ENCODE measurements around the gene ATP6V1F.

Gene ATP6V1F

GRCh38 chr7:128890306-128891109 lies 27.9 kb downstream of the ATP6V1F start:
- Histone ChIP-seq H3K36me3 (ENCODE audit: control insufficient read depth in 5 of 5, insufficient read depth in 5 of 5, low read length in 5 of 5) (no peaks in the 10 kb centered on the region), H3K27ac (ENCODE audit: low read depth, low read length) (no peak overlapping the region), H3K9ac (ENCODE audit: low read length in 5 of 5) (no peak overlapping the region), H3K9me3 (ENCODE audit: control insufficient read depth in 5 of 5, low read length in 5 of 5) (no peaks in the 10 kb centered on the region), H3K4me3 (ENCODE audit: low read depth in 1 of 5, low read length in 5 of 5) (peak overlapping the region in 3 of 5 donors; percentile 2 to 52 (median 34)), H3K27me3 (ENCODE audit: control insufficient read depth in 5 of 5, insufficient read depth in 4 of 5, low read length in 5 of 5) (peaks cover 0 to 19% (median 5%) of the 10 kb centered on the region in 5 donors), H3K4me1 (ENCODE audit: control insufficient read depth in 5 of 5, insufficient read depth in 5 of 5, low read length in 5 of 5) (no peaks in the 10 kb centered on the region)

DNA sequence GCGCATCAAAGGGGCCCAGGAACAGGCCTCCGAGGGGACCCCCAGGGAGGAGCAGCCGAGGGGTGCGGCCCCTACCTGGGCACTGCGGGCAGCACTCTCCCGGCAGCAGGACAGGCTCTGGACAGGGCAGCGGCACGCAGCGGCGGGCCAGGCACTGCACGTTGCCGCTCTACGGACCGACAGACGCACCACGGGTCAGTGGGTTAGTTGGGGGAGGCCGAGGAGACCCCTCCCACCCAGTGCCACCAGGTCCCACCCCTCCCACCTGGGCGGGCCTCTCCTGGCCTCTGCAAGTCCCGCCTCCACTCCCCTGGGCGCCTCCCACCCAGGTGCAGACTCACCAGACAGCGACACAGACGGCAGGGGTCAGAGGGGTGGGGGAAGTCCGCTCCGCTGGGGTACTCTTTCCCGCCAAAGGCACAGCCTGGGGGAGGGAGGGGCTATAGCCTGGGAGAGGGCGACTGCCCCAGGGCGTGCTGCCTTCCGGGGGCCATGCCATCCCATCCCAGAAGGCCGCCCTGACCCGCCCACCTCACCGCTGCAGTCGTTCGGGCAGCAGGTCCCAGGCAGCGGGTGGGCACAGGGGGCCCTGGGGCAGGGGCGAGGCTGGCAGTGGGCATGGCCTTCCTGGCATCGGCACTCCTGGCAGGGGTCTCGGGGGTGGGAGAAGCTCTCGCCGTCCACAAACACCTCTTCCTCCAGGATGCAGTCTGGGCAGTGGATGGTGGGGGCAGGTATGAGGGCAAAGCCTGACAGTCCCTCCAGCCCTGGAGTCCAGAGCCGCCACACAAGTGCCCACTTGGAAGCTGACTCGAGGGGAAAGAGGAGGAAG lies 28.7 kb downstream of the ATP6V1F start:
- Histone ChIP-seq H3K27ac (ENCODE audit: low read depth, low read length) (no peak overlapping the region), H3K9ac (ENCODE audit: low read length in 5 of 5) (no peak overlapping the region), H3K36me3 (ENCODE audit: control insufficient read depth in 5 of 5, insufficient read depth in 5 of 5, low read length in 5 of 5) (no peaks in the 10 kb centered on the region), H3K9me3 (ENCODE audit: control insufficient read depth in 5 of 5, low read length in 5 of 5) (no peaks in the 10 kb centered on the region), H3K27me3 (ENCODE audit: control insufficient read depth in 5 of 5, insufficient read depth in 4 of 5, low read length in 5 of 5) (peaks cover 0 to 13% (median 5%) of the 10 kb centered on the region in 5 donors), H3K4me3 (ENCODE audit: low read depth in 1 of 5, low read length in 5 of 5) (peak overlapping the region in 3 of 5 donors; percentile 2 to 52 (median 34)), H3K4me1 (ENCODE audit: control insufficient read depth in 5 of 5, insufficient read depth in 5 of 5, low read length in 5 of 5) (no peaks in the 10 kb centered on the region)

- Histone ChIP-seq H3K9ac (ENCODE audit: low read length in 5 of 5) (no peak overlapping the region), H3K36me3 (ENCODE audit: control insufficient read depth in 5 of 5, insufficient read depth in 5 of 5, low read length in 5 of 5) (no peaks in the 10 kb centered on the region), H3K9me3 (ENCODE audit: control insufficient read depth in 5 of 5, low read length in 5 of 5) (no peaks in the 10 kb centered on the region), H3K4me1 (ENCODE audit: control insufficient read depth in 5 of 5, insufficient read depth in 5 of 5, low read length in 5 of 5) (no peaks in the 10 kb centered on the region), H3K27me3 (ENCODE audit: control insufficient read depth in 5 of 5, insufficient read depth in 4 of 5, low read length in 5 of 5) (peaks cover 0 to 10% (median 5%) of the 10 kb centered on the region in 5 donors), H3K27ac (ENCODE audit: low read depth, low read length) (no peak overlapping the region), H3K4me3 (ENCODE audit: low read depth in 1 of 5, low read length in 5 of 5) (no peak overlapping the region)
Observed at GRCh38 chr7:128891942-128892269, 29.2 kb downstream of the ATP6V1F start.

- H3K27me3 ChIP-seq (ENCODE audit: control insufficient read depth in 5 of 5, insufficient read depth in 4 of 5, low read length in 5 of 5) = peaks cover 0 to 10% (median 5%) of the 10 kb centered on the region in 5 donors
- no peaks in the 10 kb centered on the region for H3K4me1 ChIP-seq (ENCODE audit: control insufficient read depth in 5 of 5, insufficient read depth in 5 of 5, low read length in 5 of 5)
- H3K9ac ChIP-seq (ENCODE audit: low read length in 5 of 5) = no peak overlapping the region
- H3K36me3 ChIP-seq (ENCODE audit: control insufficient read depth in 5 of 5, insufficient read depth in 5 of 5, low read length in 5 of 5) = no peaks in the 10 kb centered on the region
- H3K9me3 ChIP-seq (ENCODE audit: control insufficient read depth in 5 of 5, low read length in 5 of 5) = no peaks in the 10 kb centered on the region
- H3K4me3 ChIP-seq (ENCODE audit: low read depth in 1 of 5, low read length in 5 of 5) = no peak overlapping the region
- H3K27ac ChIP-seq (ENCODE audit: low read depth, low read length) = no peak overlapping the region
Observed at GRCh38 chr7:128892521-128893250, 30.0 kb downstream of the ATP6V1F start.

DNA sequence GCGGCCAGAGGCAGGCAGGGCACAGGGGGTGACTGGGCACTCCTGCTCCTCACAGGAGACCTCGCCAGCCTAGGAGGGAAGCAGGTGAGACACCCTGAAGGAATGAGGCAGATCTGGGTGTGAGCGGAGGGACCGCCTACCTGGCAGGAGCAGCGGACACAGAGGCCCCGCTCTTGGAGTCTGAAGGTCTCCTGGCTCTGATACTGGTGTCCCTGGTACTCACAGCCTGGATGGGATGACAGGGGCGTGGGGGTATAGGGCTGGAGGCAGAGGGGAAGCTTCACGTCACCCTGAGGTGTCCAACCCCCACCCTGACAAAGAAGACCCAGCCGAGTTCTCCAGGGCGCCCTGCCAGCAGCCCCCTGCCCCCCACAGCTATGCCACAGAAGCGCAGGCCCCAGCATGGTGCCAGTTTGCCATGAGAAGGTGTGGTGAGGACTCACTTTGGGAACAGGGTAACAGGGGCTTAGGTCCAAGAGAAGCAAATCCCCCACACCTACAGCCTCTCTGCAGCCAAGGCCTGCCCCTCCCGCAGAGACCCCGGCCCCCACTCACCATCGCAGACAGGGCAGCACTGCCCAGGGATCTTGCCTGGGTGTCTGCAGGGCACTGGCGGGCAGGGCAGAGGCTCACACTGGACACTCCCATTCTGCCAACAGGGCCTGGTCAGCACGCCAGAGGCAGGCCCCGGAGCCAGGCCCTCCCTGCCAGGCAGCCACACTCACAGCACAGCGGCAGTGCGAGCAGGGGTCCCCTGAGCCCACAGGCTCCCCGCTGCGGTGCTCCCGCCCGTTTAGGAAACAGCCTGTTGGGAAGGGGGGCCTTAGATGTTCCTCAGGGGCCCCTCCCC lies 30.8 kb downstream of the ATP6V1F start:
- Histone ChIP-seq H3K9me3 (ENCODE audit: control insufficient read depth in 5 of 5, low read length in 5 of 5) (no peaks in the 10 kb centered on the region), H3K4me1 (ENCODE audit: control insufficient read depth in 5 of 5, insufficient read depth in 5 of 5, low read length in 5 of 5) (no peaks in the 10 kb centered on the region), H3K27ac (ENCODE audit: low read depth, low read length) (no peak overlapping the region)

DNA sequence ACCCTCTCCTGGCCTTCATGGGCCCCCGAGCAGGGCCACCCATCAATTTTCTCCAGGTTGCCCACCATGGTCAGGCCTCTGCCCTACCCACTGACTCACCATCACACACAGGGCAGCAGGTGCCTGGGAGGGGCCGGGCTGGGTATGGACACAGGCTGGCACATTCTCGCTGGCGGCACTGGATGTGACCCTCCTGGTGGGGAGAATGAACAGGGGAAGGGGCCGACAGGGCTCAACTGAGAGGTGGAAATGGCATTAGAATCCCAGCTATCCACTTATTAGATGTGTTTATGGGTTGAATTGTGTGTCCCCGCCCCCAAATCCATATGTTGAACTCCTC lies 31.4 kb downstream of the ATP6V1F start:
- no peaks in the 10 kb centered on the region for H3K36me3 ChIP-seq (ENCODE audit: control insufficient read depth in 5 of 5, insufficient read depth in 5 of 5, low read length in 5 of 5)
- H3K27ac ChIP-seq (ENCODE audit: low read depth, low read length) = no peak overlapping the region

More for the DNA sequence above, 30.8 kb downstream of the ATP6V1F start:
- Histone ChIP-seq H3K9ac (ENCODE audit: low read length in 5 of 5) (no peak overlapping the region), H3K27me3 (ENCODE audit: control insufficient read depth in 5 of 5, insufficient read depth in 4 of 5, low read length in 5 of 5) (peaks cover 0 to 10% (median 5%) of the 10 kb centered on the region in 5 donors), H3K36me3 (ENCODE audit: control insufficient read depth in 5 of 5, insufficient read depth in 5 of 5, low read length in 5 of 5) (no peaks in the 10 kb centered on the region), H3K4me3 (ENCODE audit: low read depth in 1 of 5, low read length in 5 of 5) (no peak overlapping the region)

DNA sequence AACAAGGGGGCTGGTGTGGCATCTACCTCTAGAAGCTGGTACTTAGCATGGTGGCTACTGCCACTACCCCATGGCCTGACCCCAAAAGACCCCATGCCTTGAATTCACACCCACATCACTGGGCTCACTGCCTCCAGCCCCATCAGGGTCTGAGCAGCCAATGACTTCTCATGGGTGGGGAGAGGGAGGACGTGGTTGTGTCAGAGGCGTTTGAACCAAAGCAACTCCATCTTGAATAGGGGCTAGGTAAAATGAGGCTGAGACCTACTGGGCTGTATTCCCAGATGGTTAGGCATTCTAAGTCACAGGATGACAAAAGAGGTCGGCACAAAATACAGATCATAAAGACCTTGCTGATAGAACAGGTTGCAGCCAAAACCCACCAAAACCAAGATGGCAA lies 32.7 kb downstream of the ATP6V1F start:
- Histone ChIP-seq H3K27ac (ENCODE audit: low read depth, low read length) (no peak overlapping the region), H3K4me3 (ENCODE audit: low read depth in 1 of 5, low read length in 5 of 5) (no peak overlapping the region)

More for the DNA sequence above, 31.4 kb downstream of the ATP6V1F start:
- peaks cover 0 to 10% (median 5%) of the 10 kb centered on the region in 5 donors for H3K27me3 ChIP-seq (ENCODE audit: control insufficient read depth in 5 of 5, insufficient read depth in 4 of 5, low read length in 5 of 5)
- peaks cover 0 to under 1% (median 0%) of the 10 kb centered on the region in 5 donors for H3K9me3 ChIP-seq (ENCODE audit: control insufficient read depth in 5 of 5, low read length in 5 of 5)
- H3K4me1 ChIP-seq (ENCODE audit: control insufficient read depth in 5 of 5, insufficient read depth in 5 of 5, low read length in 5 of 5) = no peaks in the 10 kb centered on the region
- no peak overlapping the region for H3K9ac ChIP-seq (ENCODE audit: low read length in 5 of 5)
- no peak overlapping the region for H3K4me3 ChIP-seq (ENCODE audit: low read depth in 1 of 5, low read length in 5 of 5)

DNA sequence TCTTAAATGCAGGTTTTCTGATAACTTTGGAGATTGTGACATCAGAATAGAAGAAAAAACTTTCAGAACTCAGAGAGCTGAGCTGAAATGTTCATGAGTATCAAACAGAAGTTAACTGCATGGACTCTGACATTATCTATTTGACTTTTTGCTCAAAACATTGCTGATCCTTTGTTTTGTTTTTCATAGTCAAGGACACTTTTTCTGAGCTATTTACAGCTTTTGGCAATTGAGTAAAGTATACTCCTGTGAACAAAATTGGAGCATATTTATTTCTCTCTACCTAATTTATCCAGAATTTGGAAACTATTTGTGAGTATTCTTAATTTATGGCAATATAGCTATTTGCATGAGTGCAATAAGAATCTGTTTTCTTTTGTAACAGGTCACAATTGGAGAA lies 36.7 kb downstream of the ATP6V1F start:
- Histone ChIP-seq H3K9ac (ENCODE audit: low read length in 5 of 5) (no peak overlapping the region), H3K4me3 (ENCODE audit: low read depth in 1 of 5, low read length in 5 of 5) (no peak overlapping the region), H3K27ac (ENCODE audit: low read depth, low read length) (no peak overlapping the region)

More for the DNA sequence above, 32.7 kb downstream of the ATP6V1F start:
- H3K4me1 ChIP-seq (ENCODE audit: control insufficient read depth in 5 of 5, insufficient read depth in 5 of 5, low read length in 5 of 5) = no peaks in the 10 kb centered on the region
- no peak overlapping the region for H3K9ac ChIP-seq (ENCODE audit: low read length in 5 of 5)
- H3K9me3 ChIP-seq (ENCODE audit: control insufficient read depth in 5 of 5, low read length in 5 of 5) = peaks cover 0 to 7% (median 3%) of the 10 kb centered on the region in 5 donors
- no peaks in the 10 kb centered on the region for H3K36me3 ChIP-seq (ENCODE audit: control insufficient read depth in 5 of 5, insufficient read depth in 5 of 5, low read length in 5 of 5)
- H3K27me3 ChIP-seq (ENCODE audit: control insufficient read depth in 5 of 5, insufficient read depth in 4 of 5, low read length in 5 of 5) = peaks cover 0 to 8% (median 5%) of the 10 kb centered on the region in 5 donors

DNA sequence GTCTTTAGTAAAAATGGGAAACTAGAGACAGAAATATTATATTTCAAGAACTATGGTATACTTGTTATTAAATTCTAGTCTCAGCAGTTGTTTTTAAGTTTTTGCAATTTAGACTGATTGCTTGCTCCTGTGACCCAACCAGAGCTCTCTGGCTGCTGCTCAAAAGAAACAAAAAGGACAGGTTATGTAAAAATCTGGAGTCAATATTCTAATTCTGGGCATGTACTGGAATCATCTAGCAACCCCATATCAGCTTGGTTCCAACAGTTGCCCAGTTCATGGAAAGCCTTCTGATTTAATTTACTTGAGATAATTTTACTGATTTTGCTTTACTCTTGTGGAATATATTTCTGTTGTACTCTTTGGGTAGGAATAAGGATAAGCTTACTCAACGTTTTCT lies 37.6 kb downstream of the ATP6V1F start:
- peaks cover 0 to 7% (median 3%) of the 10 kb centered on the region in 5 donors for H3K9me3 ChIP-seq (ENCODE audit: control insufficient read depth in 5 of 5, low read length in 5 of 5)
- no peak overlapping the region for H3K27ac ChIP-seq (ENCODE audit: low read depth, low read length)
- H3K9ac ChIP-seq (ENCODE audit: low read length in 5 of 5) = no peak overlapping the region
- H3K27me3 ChIP-seq (ENCODE audit: control insufficient read depth in 5 of 5, insufficient read depth in 4 of 5, low read length in 5 of 5) = no peaks in the 10 kb centered on the region
- no peaks in the 10 kb centered on the region for H3K36me3 ChIP-seq (ENCODE audit: control insufficient read depth in 5 of 5, insufficient read depth in 5 of 5, low read length in 5 of 5)
- H3K4me3 ChIP-seq (ENCODE audit: low read depth in 1 of 5, low read length in 5 of 5) = no peak overlapping the region
- no peaks in the 10 kb centered on the region for H3K4me1 ChIP-seq (ENCODE audit: control insufficient read depth in 5 of 5, insufficient read depth in 5 of 5, low read length in 5 of 5)

More for the DNA sequence above, 36.7 kb downstream of the ATP6V1F start:
- H3K9me3 ChIP-seq (ENCODE audit: control insufficient read depth in 5 of 5, low read length in 5 of 5) = peaks cover 0 to 7% (median 3%) of the 10 kb centered on the region in 5 donors
- no peaks in the 10 kb centered on the region for H3K36me3 ChIP-seq (ENCODE audit: control insufficient read depth in 5 of 5, insufficient read depth in 5 of 5, low read length in 5 of 5)
- no peaks in the 10 kb centered on the region for H3K4me1 ChIP-seq (ENCODE audit: control insufficient read depth in 5 of 5, insufficient read depth in 5 of 5, low read length in 5 of 5)
- H3K27me3 ChIP-seq (ENCODE audit: control insufficient read depth in 5 of 5, insufficient read depth in 4 of 5, low read length in 5 of 5) = no peaks in the 10 kb centered on the region

Measured in subcutaneous abdominal adipose tissue (tissue), 5 donors.